GM18909 (cell line): ENCODE results near the gene BHMT.
"Not testable (repeated sequence)": the region's sequence is repeated elsewhere in the genome, so short reads cannot be mapped to it uniquely, and the experiment has no call there.

Experiments
- ATAC-seq: cut with Tn5 transposase; IDR thresholded peaks from one replicate; pipeline ENCODE4 v1.9.1; 2021; ENCODE audit warnings: mild to moderate bottlenecking; ENCODE audit not compliant: unreplicated experiment, poor library complexity

BHMT gene

GRCh38 chr5:79109527-79110492, 1.8 kb upstream of the BHMT start:
- ATAC-seq = no peak

GRCh38 chr5:79111960-79112702, 522 bp downstream of the BHMT start:
- no peak for ATAC-seq

GRCh38 chr5:79112703-79113058, 1.1 kb downstream of the BHMT start:
- no peak for ATAC-seq

GRCh38 chr5:79119486-79119885, 7.9 kb downstream of the BHMT start:
- ATAC-seq = no peak

DNA sequence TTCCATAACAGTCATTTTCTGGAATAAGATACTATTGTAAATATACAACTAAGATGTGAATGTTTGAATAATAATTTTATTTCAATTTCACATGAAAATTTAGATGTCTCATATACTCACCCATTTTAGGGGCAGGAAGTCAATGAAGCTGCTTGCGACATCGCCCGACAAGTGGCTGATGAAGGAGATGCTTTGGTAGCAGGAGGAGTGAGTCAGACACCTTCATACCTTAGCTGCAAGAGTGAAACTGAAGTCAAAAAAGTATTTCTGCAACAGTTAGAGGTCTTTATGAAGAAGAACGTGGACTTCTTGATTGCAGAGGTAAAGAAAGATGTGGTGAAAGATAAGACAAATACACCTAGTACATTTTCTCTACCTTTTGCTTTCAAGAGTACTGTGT, 8.6 kb downstream of the BHMT start:
- ATAC-seq = no peak

GRCh38 chr5:79122973-79123372, 11.4 kb downstream of the BHMT start:
- no peak for ATAC-seq

DNA sequence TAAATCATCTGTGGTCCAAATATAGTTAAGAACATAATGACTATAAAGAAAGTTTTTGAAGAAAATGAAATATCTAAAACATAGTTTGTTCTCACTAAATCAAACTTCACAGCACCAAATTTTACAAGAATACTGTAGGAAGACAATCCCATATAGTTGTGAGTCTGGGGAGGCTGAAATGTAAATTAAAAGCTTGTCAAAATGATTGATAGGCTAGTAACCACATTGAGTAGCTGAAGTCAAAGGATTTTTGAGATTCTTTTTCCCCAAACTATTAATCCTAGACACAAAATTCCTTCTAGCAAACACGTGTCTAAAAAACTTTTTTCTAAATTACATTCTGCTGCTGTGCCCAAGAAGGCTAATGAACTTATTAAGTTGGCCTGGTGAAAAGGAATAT, 13.0 kb downstream of the BHMT start:
- ATAC-seq = no peak

DNA sequence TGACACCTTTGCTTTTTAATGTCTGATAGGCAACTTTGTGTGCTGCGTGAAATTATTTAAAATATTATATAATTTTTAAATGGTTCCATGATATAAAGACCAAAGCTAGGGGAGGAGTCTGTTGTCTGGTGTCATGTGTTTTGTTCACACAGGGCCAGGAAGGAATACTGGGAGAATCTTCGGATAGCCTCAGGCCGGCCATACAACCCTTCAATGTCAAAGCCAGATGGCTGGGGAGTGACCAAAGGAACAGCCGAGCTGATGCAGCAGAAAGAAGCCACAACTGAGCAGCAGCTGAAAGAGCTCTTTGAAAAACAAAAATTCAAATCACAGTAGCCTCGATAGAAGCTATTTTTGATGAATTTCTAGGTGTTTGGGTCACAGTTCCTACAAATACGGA, 19.2 kb downstream of the BHMT start:
- ATAC-seq = no peak

- ATAC-seq = no peak
Measured at GRCh38 chr5:79133121-79133656, 21.6 kb downstream of the BHMT start.

DNA sequence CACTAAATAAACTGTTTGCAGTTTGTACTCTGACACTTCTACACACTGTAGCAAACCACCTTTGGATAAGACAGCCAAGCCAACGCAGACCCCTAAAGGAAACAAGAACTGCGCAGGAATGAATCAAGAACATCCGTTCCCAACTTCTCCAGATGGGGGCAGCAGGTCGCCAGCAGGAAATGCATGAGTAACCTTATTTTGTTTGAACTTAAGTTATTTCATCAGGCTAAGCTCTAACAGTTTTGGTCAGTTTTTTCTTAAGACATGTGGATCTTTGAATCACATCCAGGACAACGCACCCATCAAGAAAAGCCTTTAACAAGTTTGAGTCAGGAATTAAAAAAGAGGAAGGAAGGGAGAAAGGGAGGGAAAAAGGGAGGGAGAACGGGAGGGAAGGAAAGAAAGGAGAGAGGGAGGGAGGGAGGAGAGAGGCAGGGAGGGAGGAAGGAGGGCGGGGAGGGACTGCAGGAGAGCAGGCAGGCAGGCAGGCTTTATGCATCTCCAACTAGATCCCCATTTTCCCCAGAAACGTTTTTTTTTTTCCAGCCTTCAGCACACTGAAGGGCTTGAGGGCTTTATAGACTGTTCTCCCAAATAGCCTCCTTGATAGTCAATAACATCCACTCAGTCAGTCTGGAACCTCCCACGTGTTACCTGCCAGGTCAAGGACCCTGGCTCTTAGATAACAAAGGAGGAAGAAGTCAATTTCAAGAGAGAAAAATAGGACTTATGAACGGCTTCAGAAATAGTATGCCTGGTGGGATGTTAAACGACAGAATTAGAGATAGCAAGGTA, 22.2 kb downstream of the BHMT start:
- no peak for ATAC-seq

- no peak for ATAC-seq
Measured at GRCh38 chr5:79135790-79136553, 24.4 kb downstream of the BHMT start.

GRCh38 chr5:79136618-79137017, 25.0 kb downstream of the BHMT start:
- no peak for ATAC-seq

DNA sequence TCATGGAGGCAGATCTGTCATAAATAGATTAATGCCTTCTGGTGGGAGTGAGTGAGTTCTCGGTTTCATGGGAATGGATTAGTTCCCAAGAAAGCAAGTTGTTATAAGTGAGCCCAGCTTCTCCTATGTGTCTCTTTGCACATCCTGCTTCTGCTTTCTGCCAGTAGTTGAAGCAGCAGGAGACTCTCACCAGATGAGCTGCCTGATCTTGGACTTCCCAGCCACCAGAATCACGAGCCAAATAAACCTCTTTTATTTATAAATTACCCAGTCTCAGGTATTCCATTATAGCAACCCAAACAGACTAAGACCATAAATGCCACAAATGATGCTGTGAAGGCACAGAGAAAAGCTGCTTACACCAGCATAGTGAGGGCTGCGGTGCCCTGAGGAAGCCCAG, 28.9 kb downstream of the BHMT start:
- no peak for ATAC-seq

GRCh38 chr5:79143684-79144379, 32.2 kb downstream of the BHMT start:
- no peak for ATAC-seq

DNA sequence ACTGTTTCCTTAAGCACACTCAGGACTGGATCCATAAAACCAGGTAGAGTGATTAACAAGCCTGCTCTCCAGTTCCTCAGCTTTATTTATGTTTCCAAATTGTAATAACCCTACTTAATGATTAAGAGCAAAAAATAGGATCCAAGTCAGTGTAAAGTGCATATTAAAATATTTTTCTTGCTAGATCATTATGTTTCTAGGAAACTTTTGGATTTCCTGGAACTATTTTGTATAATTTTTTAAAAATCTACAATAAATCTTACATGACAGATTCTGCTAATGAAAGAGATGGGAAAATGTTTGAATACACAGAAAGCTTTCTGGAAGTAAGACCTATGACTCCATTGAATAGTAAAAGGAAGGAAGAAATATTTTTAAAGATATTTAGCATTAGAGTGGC, 35.5 kb downstream of the BHMT start:
- ATAC-seq = no peak

DNA sequence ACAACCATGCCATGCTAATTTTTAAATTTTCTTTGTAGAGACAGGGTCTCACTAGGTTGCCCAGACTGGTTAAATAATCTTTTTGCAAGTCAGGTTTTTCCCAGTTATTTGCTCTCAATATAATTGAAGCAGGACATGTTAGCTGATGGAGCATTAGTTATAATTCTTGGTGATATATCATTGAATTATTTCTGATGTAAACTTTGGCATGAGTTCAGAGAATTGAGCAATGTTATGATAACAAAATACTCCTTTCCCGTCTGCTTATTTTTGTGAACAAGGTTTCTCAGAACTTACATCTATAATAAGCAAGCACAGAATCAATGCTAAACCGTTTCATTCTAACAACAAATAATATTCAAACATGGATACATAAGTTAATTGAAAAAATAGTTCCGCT, 37.8 kb downstream of the BHMT start:
- no peak for ATAC-seq

- ATAC-seq = no peak
Measured at GRCh38 chr5:79151942-79152671, 40.5 kb downstream of the BHMT start.

GRCh38 chr5:79157305-79157704, 45.7 kb downstream of the BHMT start:
- ATAC-seq = no peak

DNA sequence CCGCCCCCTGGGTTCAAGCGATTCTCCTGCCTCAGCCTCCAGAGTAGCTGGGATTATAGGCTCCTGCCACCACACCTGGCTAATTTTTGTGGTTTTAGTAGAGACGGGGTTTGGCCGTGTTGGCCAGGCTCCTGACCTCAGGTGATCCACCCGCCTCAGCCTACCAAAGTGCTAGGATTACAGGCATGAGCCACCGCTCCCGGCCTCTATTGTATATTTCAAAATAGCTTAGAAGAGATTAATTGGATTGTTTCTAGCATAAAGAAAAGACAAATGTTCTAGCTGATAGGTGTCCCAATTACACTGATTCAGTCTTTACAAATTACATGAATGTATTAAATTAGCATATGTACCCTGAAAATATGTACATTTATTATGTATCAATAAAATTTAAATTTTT, 50.0 kb downstream of the BHMT start:
- ATAC-seq = not testable (repeated sequence)
